Lower lobe of right lung (tissue), 2 donors: ENCODE results near the gene CCDC3. TPM values are rescaled to one million over a fixed set of nuclear protein-coding genes. Genes with fewer than 3 reads are reported as not detected.

Experiments
- ATAC-seq, 2 donors: fragments of 200-7000 bp; cut with Tn5 transposase; one replicate each; pipeline ENCODE4 v1.9.1; 2020 to 2022; ENCODE audit warnings: mild to moderate bottlenecking in 2 of 2, moderate library complexity in 2 of 2
- DNase-seq: peaks from one replicate; pipeline ENCODE4 v3.0.0-alpha.2; 2020
- H3K27ac ChIP-seq: fragments of 200-600 bp; one replicate; pipeline ENCODE4 v1.8.0; 2022
- H3K27me3 ChIP-seq: fragments of 200-600 bp; one replicate; pipeline ENCODE4 v1.8.0; 2022; ENCODE audit warnings: low read depth
- H3K36me3 ChIP-seq: fragments of 200-600 bp; one replicate; pipeline ENCODE4 v1.8.0; 2022; ENCODE audit warnings: mild to moderate bottlenecking
- H3K4me1 ChIP-seq: fragments of 200-600 bp; one replicate; pipeline ENCODE4 v1.8.0; 2022
- H3K4me3 ChIP-seq: fragments of 200-600 bp; one replicate; pipeline ENCODE4 v1.8.0; 2022; ENCODE audit warnings: mild to moderate bottlenecking
- H3K9me3 ChIP-seq: fragments of 200-600 bp; one replicate; pipeline ENCODE4 v1.8.0; 2022
- intact Hi-C: fragments of 100-400 bp; cut with DNase I; formaldehyde crosslinking; loops from one replicate; pipeline ENCODE4 v1.11.0; 2022
- total RNA-seq: library from RNA; stranded (reverse); fragmentation: NEBNext Ultra II Directional; extraction: Animal tissue kit (Norgen Biotek cat#: 25700); gene quantifications from one replicate; pipeline ENCODE4 v1.2.1, GENCODE V29; 2021
- TF ChIP-seq, protein P1 (sequence below): fragments of 200-600 bp; IDR thresholded peaks from one replicate; pipeline ENCODE4 v1.8.0; 2022; ENCODE audit warnings: antibody characterized with exemption, mild to moderate bottlenecking
- donor health status: DM: no; HTN: yes; CAD: no; lungs with severe emphysema.

CCDC3 gene
- total RNA-seq, 1 donor from 2014 or later = 10.5 TPM

- no peak overlapping the region for H3K27ac ChIP-seq
- TF ChIP-seq, protein P1, sequence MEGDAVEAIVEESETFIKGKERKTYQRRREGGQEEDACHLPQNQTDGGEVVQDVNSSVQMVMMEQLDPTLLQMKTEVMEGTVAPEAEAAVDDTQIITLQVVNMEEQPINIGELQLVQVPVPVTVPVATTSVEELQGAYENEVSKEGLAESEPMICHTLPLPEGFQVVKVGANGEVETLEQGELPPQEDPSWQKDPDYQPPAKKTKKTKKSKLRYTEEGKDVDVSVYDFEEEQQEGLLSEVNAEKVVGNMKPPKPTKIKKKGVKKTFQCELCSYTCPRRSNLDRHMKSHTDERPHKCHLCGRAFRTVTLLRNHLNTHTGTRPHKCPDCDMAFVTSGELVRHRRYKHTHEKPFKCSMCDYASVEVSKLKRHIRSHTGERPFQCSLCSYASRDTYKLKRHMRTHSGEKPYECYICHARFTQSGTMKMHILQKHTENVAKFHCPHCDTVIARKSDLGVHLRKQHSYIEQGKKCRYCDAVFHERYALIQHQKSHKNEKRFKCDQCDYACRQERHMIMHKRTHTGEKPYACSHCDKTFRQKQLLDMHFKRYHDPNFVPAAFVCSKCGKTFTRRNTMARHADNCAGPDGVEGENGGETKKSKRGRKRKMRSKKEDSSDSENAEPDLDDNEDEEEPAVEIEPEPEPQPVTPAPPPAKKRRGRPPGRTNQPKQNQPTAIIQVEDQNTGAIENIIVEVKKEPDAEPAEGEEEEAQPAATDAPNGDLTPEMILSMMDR = no peak
- H3K9me3 ChIP-seq = no peaks in the 10 kb centered on the region
- no peak overlapping the region for H3K4me3 ChIP-seq
- intact Hi-C loops = no loop called here
- no peaks in the 10 kb centered on the region for H3K36me3 ChIP-seq
- no peaks in the 10 kb centered on the region for H3K27me3 ChIP-seq
- no peaks in the 10 kb centered on the region for H3K4me1 ChIP-seq
- ATAC-seq (no peak), DNase-seq (no peak)
Measured at GRCh38 chr10:12954866-12955265, 46.6 kb downstream of the CCDC3 start.

- intact Hi-C loops = no loop called here
- DNase-seq = no peak
Measured at GRCh38 chr10:12950583-12951128, 50.9 kb downstream of the CCDC3 start.

GRCh38 chr10:12949248-12949647 is 52.3 kb downstream of the CCDC3 start:
- H3K27me3 ChIP-seq = no peaks in the 10 kb centered on the region
- no peak overlapping the region for H3K27ac ChIP-seq
- no peak for DNase-seq
- TF ChIP-seq, protein P1 = no peak
- intact Hi-C loops = no loop called here
- no peaks in the 10 kb centered on the region for H3K4me1 ChIP-seq
- H3K4me3 ChIP-seq = no peak overlapping the region
- ATAC-seq = no peak
- no peaks in the 10 kb centered on the region for H3K36me3 ChIP-seq
- H3K9me3 ChIP-seq = no peaks in the 10 kb centered on the region

More at GRCh38 chr10:12950583-12951128, 50.9 kb downstream of the CCDC3 start:
- H3K4me1 ChIP-seq = no peaks in the 10 kb centered on the region
- H3K27ac ChIP-seq = no peak overlapping the region
- ATAC-seq = no peak
- H3K9me3 ChIP-seq = no peaks in the 10 kb centered on the region
- H3K36me3 ChIP-seq = no peaks in the 10 kb centered on the region
- H3K4me3 ChIP-seq = no peak overlapping the region
- no peaks in the 10 kb centered on the region for H3K27me3 ChIP-seq
- TF ChIP-seq, protein P1 = no peak

DNA sequence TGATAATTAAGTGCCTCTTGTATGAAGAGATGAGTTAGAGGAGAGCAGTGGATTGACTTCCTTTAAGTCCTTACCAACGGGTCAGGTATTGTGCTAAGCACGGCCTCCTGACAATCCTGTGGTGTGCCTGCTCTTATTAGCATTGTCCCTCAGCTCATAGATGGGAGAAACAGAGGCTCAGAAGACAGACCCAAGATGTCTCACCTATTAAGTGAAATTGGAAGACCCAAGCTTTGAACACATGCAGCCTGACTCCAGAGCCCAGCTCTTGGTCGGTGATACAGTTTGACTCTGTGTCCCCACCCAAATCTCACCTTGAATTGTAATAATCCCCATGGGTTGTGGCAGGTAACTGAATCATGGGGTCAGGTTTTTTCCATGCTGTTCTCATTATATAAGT is 53.8 kb downstream of the CCDC3 start:
- ATAC-seq = no peak

GRCh38 chr10:12946372-12946771 is 55.1 kb downstream of the CCDC3 start:
- TF ChIP-seq, protein P1 = no peak

More for the DNA sequence above, 53.8 kb downstream of the CCDC3 start:
- intact Hi-C loops = no loop called here
- DNase-seq = no peak
- TF ChIP-seq, protein P1 = no peak
- Histone ChIP-seq H3K4me3 (no peak overlapping the region), H3K9me3 (no peaks in the 10 kb centered on the region), H3K4me1 (no peaks in the 10 kb centered on the region), H3K36me3 (no peaks in the 10 kb centered on the region), H3K27me3 (no peaks in the 10 kb centered on the region), H3K27ac (no peak overlapping the region)

More at GRCh38 chr10:12946372-12946771, 55.1 kb downstream of the CCDC3 start:
- H3K27ac ChIP-seq = no peak overlapping the region
- H3K9me3 ChIP-seq = no peaks in the 10 kb centered on the region
- no peaks in the 10 kb centered on the region for H3K4me1 ChIP-seq
- DNase-seq (no peak), ATAC-seq (no peak)
- H3K4me3 ChIP-seq = no peak overlapping the region
- H3K36me3 ChIP-seq = no peaks in the 10 kb centered on the region
- intact Hi-C loops = no loop called here
- H3K27me3 ChIP-seq = no peaks in the 10 kb centered on the region
